HepG2 (cell line): ENCODE results near the gene SIK3. TPM values are rescaled to one million over a fixed set of nuclear protein-coding genes. Genes with fewer than 3 reads are reported as not detected.

Experiments used
- ARHGAP35 ChIP-seq: sonication (generic); formaldehyde crosslinking; IDR thresholded peaks from 2 replicates; pipeline ENCODE4 v1.9.0; 2022; ENCODE audit warnings: mild to moderate bottlenecking, inconsistent platforms, moderate library complexity, missing genetic modification reagents, borderline replicate concordance
- DR1 ChIP-seq: sonication (generic); formaldehyde crosslinking; IDR thresholded peaks from 2 replicates; pipeline ENCODE4 v1.8.0; 2021; ENCODE audit warnings: mild to moderate bottlenecking, missing genetic modification reagents, inconsistent platforms
- EED ChIP-seq: sonication (generic); formaldehyde crosslinking; IDR thresholded peaks from 2 replicates; pipeline ENCODE4 v1.5.0; 2020; ENCODE audit warnings: mild to moderate bottlenecking, missing genetic modification reagents
- FOXJ3 ChIP-seq: sonication (generic); formaldehyde crosslinking; IDR thresholded peaks from 2 replicates; pipeline ENCODE4 v1.4.0; 2020; ENCODE audit warnings: missing genetic modification reagents, mild to moderate bottlenecking, borderline replicate concordance
- GFI1 ChIP-seq: sonication (generic); formaldehyde crosslinking; IDR thresholded peaks from 2 replicates; pipeline ENCODE4 v1.5.0; 2020; ENCODE audit warnings: missing genetic modification reagents, mild to moderate bottlenecking, borderline replicate concordance
- HMG20B ChIP-seq: conservative IDR thresholded peaks from 2 replicates; pipeline ENCODE4 v1.6.1; 2016; ENCODE audit warnings: missing genetic modification reagents, missing compliant biosample characterization
- IKZF1 ChIP-seq: fragments of 450-650 bp; IDR thresholded peaks from 2 replicates; pipeline ENCODE4 v1.7.1; 2016
- KAT2B ChIP-seq: fragments of 150-350 bp; IDR thresholded peaks from 2 replicates; pipeline ENCODE4 v1.6.1; 2014; ENCODE audit warnings: low read depth, low read length, borderline replicate concordance
- KLF6 ChIP-seq: IDR thresholded peaks from 2 replicates; pipeline ENCODE4 v1.8.0; 2016; ENCODE audit warnings: missing biosample characterization, missing genetic modification reagents
- NBN ChIP-seq: fragments of 450-650 bp; conservative IDR thresholded peaks from 2 replicates; pipeline ENCODE4 v1.6.1; 2017
- NR2F1 ChIP-seq, 2 experiments: fragments of 450-650 bp in 1 of 2; formaldehyde crosslinking in 1 of 2; IDR thresholded peaks; 2 replicates each; pipeline versions ENCODE4 v1.5.0 to v1.6.1; 2016 to 2020; ENCODE audit warnings: mild to moderate bottlenecking in 1 of 2, missing compliant biosample characterization in 1 of 2, missing genetic modification reagents in 1 of 2, moderate library complexity in 1 of 2
- NRL ChIP-seq: sonication (generic); formaldehyde crosslinking; IDR thresholded peaks from 2 replicates; pipeline ENCODE4 v1.5.0; 2020; ENCODE audit warnings: missing genetic modification reagents, mild to moderate bottlenecking, moderate library complexity, borderline replicate concordance
- POLR2A ChIP-seq, 2 experiments: IDR thresholded peaks; 2 replicates each; pipeline ENCODE4 v1.6.1; 2011; ENCODE audit warnings: low read depth in 2 of 2, low read length in 2 of 2, mild to moderate bottlenecking in 1 of 2, moderate library complexity in 1 of 2; ENCODE audit not compliant: insufficient read depth in 1 of 2
- POLR2AphosphoS5 ChIP-seq: IDR thresholded peaks from 2 replicates; pipeline ENCODE4 v1.6.1; 2012; ENCODE audit warnings: low read depth, low read length
- REL ChIP-seq: sonication (generic); formaldehyde crosslinking; conservative IDR thresholded peaks from 2 replicates; pipeline ENCODE4 v1.8.0; 2022; ENCODE audit warnings: mild to moderate bottlenecking, missing genetic modification reagents, moderate library complexity
- SNRNP70 ChIP-seq: fragments of 200-400 bp; formaldehyde crosslinking; IDR thresholded peaks from 2 replicates; pipeline ENCODE4 v1.6.1; 2017; ENCODE audit warnings: mild to moderate bottlenecking, low read depth, low read length, moderate library complexity
- THAP11 ChIP-seq: IDR thresholded peaks from 2 replicates; pipeline ENCODE4 v1.6.1; 2016; ENCODE audit warnings: missing biosample characterization, missing genetic modification reagents
- ZBTB7A ChIP-seq: sonication (generic); formaldehyde crosslinking; IDR thresholded peaks from 2 replicates; pipeline ENCODE4 v1.8.0; 2022; ENCODE audit warnings: mild to moderate bottlenecking, missing genetic modification reagents
- ZMYM2 ChIP-seq: sonication (generic); formaldehyde crosslinking; IDR thresholded peaks from 2 replicates; pipeline ENCODE4 v1.8.0; 2022; ENCODE audit warnings: mild to moderate bottlenecking, missing genetic modification reagents
- ZNF10 ChIP-seq: sonication (generic); formaldehyde crosslinking; IDR thresholded peaks from 2 replicates; pipeline ENCODE4 v1.4.0; 2020; ENCODE audit warnings: mild to moderate bottlenecking, low read depth, missing genetic modification reagents, borderline replicate concordance
- ZNF3 ChIP-seq: IDR thresholded peaks from 2 replicates; pipeline ENCODE4 v1.7.0; 2017; ENCODE audit warnings: inconsistent platforms
- ZNF343 ChIP-seq: sonication (generic); formaldehyde crosslinking; IDR thresholded peaks from 2 replicates; pipeline ENCODE4 v1.4.0; 2020; ENCODE audit warnings: mild to moderate bottlenecking, missing genetic modification reagents
- ZNF383 ChIP-seq: sonication (generic); formaldehyde crosslinking; IDR thresholded peaks from 2 replicates; pipeline ENCODE4 v1.4.0; 2020; ENCODE audit warnings: missing genetic modification reagents, mild to moderate bottlenecking, borderline replicate concordance
- ZNF546 ChIP-seq: sonication (generic); formaldehyde crosslinking; conservative IDR thresholded peaks from 2 replicates; pipeline ENCODE4 v1.8.1; 2023; ENCODE audit warnings: mild to moderate bottlenecking, missing genetic modification reagents
- polyA plus RNA-seq, 8 experiments: library from polyadenylated mRNA; depleted of rRNA in 3 of 8; stranded (reverse) in 7 of 8; unstranded in 1 of 8; fragments of >200 nt; fragmentation: Illumina TruSeq in 4 of 8; extraction: Trizol in 4 of 8; gene quantifications; 2 replicates each; pipeline versions ENCODE4 v1.2.1 to v1.2.3, GENCODE V29; 2011 to 2016; ENCODE audit warnings: low read depth in 4 of 8, missing spikeins in 1 of 8, mixed read lengths in 1 of 8; ENCODE audit not compliant: insufficient read depth in 1 of 8
- total RNA-seq, 5 experiments: library from RNA; depleted of rRNA; stranded (reverse); fragments of >200 nt; fragmentation: Illumina TruSeq; extraction: Trizol; gene quantifications; 2 replicates each; pipeline ENCODE4 v1.2.3, GENCODE V29; 2016; ENCODE audit warnings: low read depth in 1 of 5
- TF ChIP-seq, protein P1 (sequence below): sonication (generic); formaldehyde crosslinking; IDR thresholded peaks from 2 replicates; pipeline ENCODE4 v1.4.0; 2020; ENCODE audit warnings: missing genetic modification reagents
- TF ChIP-seq, protein P2 (sequence below): sonication (generic); formaldehyde crosslinking; IDR thresholded peaks from 2 replicates; pipeline ENCODE4 v1.5.0; 2020; ENCODE audit warnings: missing genetic modification reagents
- TF ChIP-seq, protein P3 (sequence below): sonication (generic); formaldehyde crosslinking; IDR thresholded peaks from 2 replicates; pipeline ENCODE4 v1.5.1; 2020; ENCODE audit warnings: mild to moderate bottlenecking, missing genetic modification reagents, borderline replicate concordance

Gene SIK3
- total and polyA plus RNA-seq, 2 of the 13 experiments (the other 11 are each of a cell fraction or from before 2014, with no cell fraction given) = 5.7 to 9.8 TPM

DNA sequence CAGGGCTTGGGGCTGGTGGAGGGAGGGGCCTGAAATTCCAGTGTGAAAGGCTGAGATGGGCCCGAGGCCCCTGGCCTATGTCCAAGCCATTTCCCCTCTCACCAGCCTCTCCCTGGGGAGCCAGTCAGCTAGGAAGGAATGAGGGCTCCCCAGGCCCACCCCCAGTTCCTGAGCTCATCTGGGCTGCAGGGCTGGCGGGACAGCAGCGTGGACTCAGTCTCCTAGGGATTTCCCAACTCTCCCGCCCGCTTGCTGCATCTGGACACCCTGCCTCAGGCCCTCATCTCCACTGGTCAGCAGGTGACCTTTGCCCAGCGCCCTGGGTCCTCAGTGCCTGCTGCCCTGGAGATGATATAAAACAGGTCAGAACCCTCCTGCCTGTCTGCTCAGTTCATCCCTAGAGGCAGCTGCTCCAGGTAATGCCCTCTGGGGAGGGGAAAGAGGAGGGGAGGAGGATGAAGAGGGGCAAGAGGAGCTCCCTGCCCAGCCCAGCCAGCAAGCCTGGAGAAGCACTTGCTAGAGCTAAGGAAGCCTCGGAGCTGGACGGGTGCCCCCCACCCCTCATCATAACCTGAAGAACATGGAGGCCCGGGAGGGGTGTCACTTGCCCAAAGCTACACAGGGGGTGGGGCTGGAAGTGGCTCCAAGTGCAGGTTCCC lies 268.6 kb downstream of the SIK3 start, which contains the start of gene APOC3 (continued):
- TF ChIP-seq, protein P1, sequence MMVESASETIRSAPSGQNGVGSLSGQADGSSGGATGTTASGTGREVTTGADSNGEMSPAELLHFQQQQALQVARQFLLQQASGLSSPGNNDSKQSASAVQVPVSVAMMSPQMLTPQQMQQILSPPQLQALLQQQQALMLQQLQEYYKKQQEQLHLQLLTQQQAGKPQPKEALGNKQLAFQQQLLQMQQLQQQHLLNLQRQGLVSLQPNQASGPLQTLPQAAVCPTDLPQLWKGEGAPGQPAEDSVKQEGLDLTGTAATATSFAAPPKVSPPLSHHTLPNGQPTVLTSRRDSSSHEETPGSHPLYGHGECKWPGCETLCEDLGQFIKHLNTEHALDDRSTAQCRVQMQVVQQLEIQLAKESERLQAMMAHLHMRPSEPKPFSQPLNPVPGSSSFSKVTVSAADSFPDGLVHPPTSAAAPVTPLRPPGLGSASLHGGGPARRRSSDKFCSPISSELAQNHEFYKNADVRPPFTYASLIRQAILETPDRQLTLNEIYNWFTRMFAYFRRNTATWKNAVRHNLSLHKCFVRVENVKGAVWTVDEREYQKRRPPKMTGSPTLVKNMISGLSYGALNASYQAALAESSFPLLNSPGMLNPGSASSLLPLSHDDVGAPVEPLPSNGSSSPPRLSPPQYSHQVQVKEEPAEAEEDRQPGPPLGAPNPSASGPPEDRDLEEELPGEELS = peak; percentile 45; the same call in 1 of the 2 replicates
- TF ChIP-seq POLR2A (IDR thresholded peaks at IDR 0.05; ENCODE audit: insufficient read depth in 1 of 2, low read depth in 2 of 2, low read length in 2 of 2) (peak in 1 of 2 experiments; percentile 84; a peak in 2 of 4 replicates), ZBTB7A (CRISPR knock-in tag) (peak; percentile 73), HMG20B (CRISPR knock-in tag) (peak; percentile 40; the same call in 1 of the 2 replicates), EED (no peak), FOXJ3 (CRISPR knock-in tag) (no peak; the same call in 1 of the 2 replicates), ZMYM2 (no peak), ARHGAP35 (CRISPR knock-in tag) (no peak), REL (CRISPR knock-in tag) (no peak), GFI1 (CRISPR knock-in tag) (no peak; the same call in 1 of the 2 replicates), NRL (CRISPR knock-in tag) (0 out of 2 replicates have a peak, but pooled peaks have one; percentile 60), SNRNP70 (no peak), IKZF1 (no peak), ZNF343 (CRISPR knock-in tag) (no peak; the same call in 1 of the 2 replicates), KAT2B (no peak), THAP11 (CRISPR knock-in tag) (no peak), KLF6 (CRISPR knock-in tag) (0 out of 2 replicates have a peak, but pooled peaks have one; percentile 28), NR2F1 (CRISPR knock-in tag; IDR thresholded peaks at IDR 0.05) (peak; percentile 62 to 81), ZNF546 (no peak), NBN (no peak), DR1 (CRISPR knock-in tag) (peak; percentile 83; the same call in 1 of the 2 replicates), ZNF10 (CRISPR knock-in tag) (no peak), ZNF383 (CRISPR knock-in tag) (0 out of 2 replicates have a peak, but pooled peaks have one; percentile 49), ZNF3 (CRISPR knock-in tag) (no peak), POLR2AphosphoS5 (peak; percentile 98)
- TF ChIP-seq, protein P2, sequence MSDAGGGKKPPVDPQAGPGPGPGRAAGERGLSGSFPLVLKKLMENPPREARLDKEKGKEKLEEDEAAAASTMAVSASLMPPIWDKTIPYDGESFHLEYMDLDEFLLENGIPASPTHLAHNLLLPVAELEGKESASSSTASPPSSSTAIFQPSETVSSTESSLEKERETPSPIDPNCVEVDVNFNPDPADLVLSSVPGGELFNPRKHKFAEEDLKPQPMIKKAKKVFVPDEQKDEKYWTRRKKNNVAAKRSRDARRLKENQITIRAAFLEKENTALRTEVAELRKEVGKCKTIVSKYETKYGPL (CRISPR knock-in tag) = no peak
- TF ChIP-seq, protein P3, sequence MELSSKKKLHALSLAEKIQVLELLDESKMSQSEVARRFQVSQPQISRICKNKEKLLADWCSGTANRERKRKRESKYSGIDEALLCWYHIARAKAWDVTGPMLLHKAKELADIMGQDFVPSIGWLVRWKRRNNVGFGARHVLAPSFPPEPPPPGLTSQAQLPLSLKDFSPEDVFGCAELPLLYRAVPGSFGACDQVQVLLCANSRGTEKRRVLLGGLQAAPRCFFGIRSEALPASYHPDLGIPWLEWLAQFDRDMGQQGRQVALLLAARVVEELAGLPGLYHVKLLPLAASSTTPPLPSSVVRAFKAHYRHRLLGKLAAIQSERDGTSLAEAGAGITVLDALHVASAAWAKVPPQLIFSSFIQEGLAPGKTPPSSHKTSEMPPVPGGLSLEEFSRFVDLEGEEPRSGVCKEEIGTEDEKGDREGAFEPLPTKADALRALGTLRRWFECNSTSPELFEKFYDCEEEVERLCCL (CRISPR knock-in tag) = no peak
